Neuronal stem cell (in vitro differentiated cells): ENCODE results near the gene CLASRP.

Experiments used
- DNase-seq: peaks from one replicate; pipeline ENCODE4 v3.0.0-alpha.2; 2013; ENCODE audit warnings: low spot score
- H2AFZ ChIP-seq: one replicate; pipeline ENCODE4 v1.6.1; 2013; ENCODE audit warnings: mild to moderate bottlenecking, low read length, inconsistent platforms
- H2AK5ac ChIP-seq: 2 replicates; pipeline ENCODE4 v1.6.1; 2013; ENCODE audit warnings: low read depth, mild to moderate bottlenecking, inconsistent platforms, low read length, moderate library complexity, mixed read lengths
- H2BK120ac ChIP-seq: 2 replicates; pipeline ENCODE4 v1.6.1; 2013; ENCODE audit warnings: low read depth, mild to moderate bottlenecking, inconsistent platforms, low read length, moderate library complexity, mixed read lengths
- H2BK12ac ChIP-seq: one replicate; pipeline ENCODE4 v1.6.1; 2013; ENCODE audit warnings: low read length, inconsistent platforms
- H2BK15ac ChIP-seq: 2 replicates; pipeline ENCODE4 v1.6.1; 2013; ENCODE audit warnings: mild to moderate bottlenecking, low read length, inconsistent platforms, mixed read lengths
- H2BK5ac ChIP-seq: one replicate; pipeline ENCODE4 v1.6.1; 2013; ENCODE audit warnings: inconsistent platforms, mild to moderate bottlenecking, low read length, moderate library complexity
- H3K14ac ChIP-seq: one replicate; pipeline ENCODE4 v1.6.1; 2013; ENCODE audit warnings: low read length, inconsistent platforms
- H3K18ac ChIP-seq: 2 replicates; pipeline ENCODE4 v1.6.1; 2013; ENCODE audit warnings: low read length, inconsistent platforms
- H3K23ac ChIP-seq: 2 replicates; pipeline ENCODE4 v1.6.1; 2013; ENCODE audit warnings: low read depth, mild to moderate bottlenecking, mixed read lengths, low read length, inconsistent platforms; ENCODE audit not compliant: poor library complexity
- H3K27ac ChIP-seq: replicated peaks from 3 replicates; pipeline ENCODE4 v1.5.1; 2013; ENCODE audit warnings: low read length, inconsistent platforms
- H3K27me3 ChIP-seq, 3 experiments: 2 replicates each; pipeline ENCODE4 v1.6.1; 2013; ENCODE audit warnings: low read length in 3 of 3, mild to moderate bottlenecking in 2 of 3, inconsistent platforms in 1 of 3, low read depth in 1 of 3, mixed read lengths in 1 of 3, moderate library complexity in 1 of 3; ENCODE audit not compliant: control insufficient read depth in 3 of 3, insufficient read depth in 3 of 3
- H3K36me3 ChIP-seq, 2 donors: replicated peaks in 1 of 2; 2 replicates each; pipeline ENCODE4 v1.6.1; 2013; ENCODE audit warnings: low read length in 2 of 2; ENCODE audit not compliant: control insufficient read depth in 2 of 2, insufficient read depth in 2 of 2
- H3K4ac ChIP-seq: 2 replicates; pipeline ENCODE4 v1.6.1; 2013; ENCODE audit warnings: inconsistent platforms, mild to moderate bottlenecking, low read length, moderate library complexity
- H3K4me1 ChIP-seq, 2 donors: 1 replicate in 1 of 2; 2 replicates in 1 of 2; pipeline ENCODE4 v1.6.1; 2013; ENCODE audit warnings: low read length in 2 of 2, low read depth in 1 of 2; ENCODE audit not compliant: control insufficient read depth in 2 of 2, insufficient read depth in 1 of 2
- H3K4me2 ChIP-seq: one replicate; pipeline ENCODE4 v1.6.1; 2013; ENCODE audit warnings: mild to moderate bottlenecking, low read length, inconsistent platforms; ENCODE audit not compliant: insufficient read depth, poor library complexity, severe bottlenecking
- H3K4me3 ChIP-seq, 2 donors: 2 replicates each; pipeline ENCODE4 v1.5.1; 2013; ENCODE audit warnings: low read length in 2 of 2, mild to moderate bottlenecking in 2 of 2, inconsistent platforms in 1 of 2, moderate library complexity in 1 of 2
- H3K79me1 ChIP-seq: one replicate; pipeline ENCODE4 v1.6.1; 2013; ENCODE audit warnings: low read depth, mild to moderate bottlenecking, inconsistent platforms, low read length, moderate library complexity
- H3K9ac ChIP-seq: one replicate; pipeline ENCODE4 v1.6.1; 2013; ENCODE audit warnings: mild to moderate bottlenecking, low read depth, low read length, inconsistent platforms; ENCODE audit not compliant: poor library complexity
- H3K9me3 ChIP-seq, 2 donors: replicated peaks in 1 of 2; 2 replicates each; pipeline versions ENCODE3 to v1.6.1; 2013; ENCODE audit warnings: low read length in 2 of 2, mild to moderate bottlenecking in 2 of 2, inconsistent platforms in 1 of 2, low read depth in 1 of 2, mixed read lengths in 1 of 2, moderate library complexity in 1 of 2; ENCODE audit not compliant: control insufficient read depth in 2 of 2, insufficient read depth in 1 of 2
- H4K8ac ChIP-seq: one replicate; pipeline ENCODE4 v1.6.1; 2013; ENCODE audit warnings: low read depth, mild to moderate bottlenecking, inconsistent platforms, low read length, moderate library complexity
- H4K91ac ChIP-seq: one replicate; pipeline ENCODE4 v1.6.1; 2013; ENCODE audit warnings: low read length, low read depth, mild to moderate bottlenecking, inconsistent platforms; ENCODE audit not compliant: poor library complexity
- WGBS, 2 donors: extraction: QIAGEN DNeasy Blood & Tissue Kit; methylation state at CpG; one replicate each; pipeline ENCODE4 v1.1.7; 2013; ENCODE audit warnings: missing lambda C conversion rate in 2 of 2, mixed read lengths in 1 of 2; ENCODE audit not compliant: insufficient read length in 2 of 2, insufficient replicate concordance in 1 of 2; ENCODE audit errors: extremely low coverage in 2 of 2; 5-methylcytosine and 5-hydroxymethylcytosine counted together

CLASRP gene

GRCh38 chr19:45092747-45093678 is 54.2 kb downstream of the CLASRP start, which contains the start of gene PPP1R37:
Gene PPP1R37, plus strand, starts transcription at chr19:45093179. Its CDS starts 147 bp downstream, at chr19:45093326.
- peak within 1 kb of the TSS; percentile 94 for H3K27ac ChIP-seq

GRCh38 chr19:45094137-45094536 is 55.3 kb downstream of the CLASRP start:
- H2BK12ac ChIP-seq = no peak overlapping the region
- H3K27me3 ChIP-seq = no peaks in the 10 kb centered on the region
- H3K4me1 ChIP-seq = peaks cover 15 to 31% of the 10 kb centered on the region in 2 donors
- peak overlapping the region; percentile 96 to 100 for H3K4me3 ChIP-seq
- peaks cover 16% of the 10 kb centered on the region for H3K79me1 ChIP-seq
- WGBS, 2 donors = no CpG with 5 or more reads among the region's 9 CpGs
- H2BK5ac ChIP-seq = no peak overlapping the region
- no peak overlapping the region for H3K4ac ChIP-seq
- H3K23ac ChIP-seq = no peak overlapping the region
- H3K14ac ChIP-seq = no peak overlapping the region
- no peak overlapping the region for H2BK15ac ChIP-seq
- DNase-seq = no peak
- no peak overlapping the region for H3K27ac ChIP-seq
- H3K18ac ChIP-seq = no peak overlapping the region
- H2BK120ac ChIP-seq = no peak overlapping the region
- no peak overlapping the region for H4K8ac ChIP-seq
- H3K9ac ChIP-seq = no peak overlapping the region
- no peaks in the 10 kb centered on the region for H3K9me3 ChIP-seq
- H2AK5ac ChIP-seq = no peak overlapping the region
- H3K4me2 ChIP-seq = peak overlapping the region; percentile 66
- H4K91ac ChIP-seq = no peak overlapping the region
- H3K36me3 ChIP-seq = peaks cover 10 to 32% of the 10 kb centered on the region in 2 donors
- H2AFZ ChIP-seq = no peak overlapping the region

More at GRCh38 chr19:45092747-45093678, 54.2 kb downstream of the CLASRP start, which contains the start of gene PPP1R37:
- Histone ChIP-seq H2BK12ac (peak within 1 kb of the TSS; percentile 24), H3K4ac (no peak within 1 kb of the TSS), H4K8ac (no peak within 1 kb of the TSS), H3K36me3 (peaks cover 10 to 40% of the 10 kb centered on the region in 2 donors), H3K27me3 (no peaks in the 10 kb centered on the region), H3K18ac (peak within 1 kb of the TSS; percentile 93), H3K4me1 (peaks cover 12 to 20% of the 10 kb centered on the region in 2 donors), H4K91ac (no peak within 1 kb of the TSS), H2AK5ac (peak within 1 kb of the TSS; percentile 73), H3K14ac (peak within 1 kb of the TSS; percentile 91), H2BK5ac (peak within 1 kb of the TSS; percentile 49), H2BK120ac (no peak within 1 kb of the TSS), H3K4me3 (peak within 1 kb of the TSS; percentile 96 to 100), H2AFZ (peak within 1 kb of the TSS; percentile 92), H3K9me3 (no peaks in the 10 kb centered on the region), H3K4me2 (peak within 1 kb of the TSS; percentile 66), H2BK15ac (peak within 1 kb of the TSS; percentile 16), H3K9ac (peak within 1 kb of the TSS; percentile 99), H3K79me1 (peaks cover 10% of the 10 kb centered on the region), H3K23ac (peak within 1 kb of the TSS; percentile 71)
- peak; percentile 98 for DNase-seq
- WGBS, 2 donors = no CpG with 5 or more reads among the region's 103 CpGs

- Histone ChIP-seq H2AK5ac (no peak overlapping the region), H3K27ac (no peak overlapping the region), H3K14ac (no peak overlapping the region), H2BK15ac (no peak overlapping the region), H3K18ac (no peak overlapping the region), H3K4me1 (peaks cover 19 to 37% of the 10 kb centered on the region in 2 donors), H3K23ac (no peak overlapping the region), H2BK12ac (no peak overlapping the region), H3K79me1 (peaks cover 16% of the 10 kb centered on the region), H4K91ac (no peak overlapping the region), H3K4me2 (no peak overlapping the region), H3K4ac (no peak overlapping the region), H2BK120ac (no peak overlapping the region), H2BK5ac (no peak overlapping the region), H3K27me3 (no peaks in the 10 kb centered on the region), H3K4me3 (peak overlapping the region in 1 of 2 donors; percentile 96), H3K9me3 (no peaks in the 10 kb centered on the region), H2AFZ (no peak overlapping the region), H3K36me3 (peaks cover 10 to 30% of the 10 kb centered on the region in 2 donors), H3K9ac (no peak overlapping the region), H4K8ac (no peak overlapping the region)
- no peak for DNase-seq
- no CpG with 5 or more reads among the region's 5 CpGs for WGBS, 2 donors
Measured at GRCh38 chr19:45094707-45095106, 55.9 kb downstream of the CLASRP start.
